Progenitor cell of endocrine pancreas (in vitro differentiated cells): ENCODE data around the gene FBXW5. TPM values are rescaled to one million over a fixed set of nuclear protein-coding genes. Genes with fewer than 3 reads are reported as not detected.

ENCODE experiments used
- DNase-seq: peaks from one replicate; pipeline ENCODE4 v3.0.0; 2021; ENCODE audit warnings: low spot score; ENCODE audit not compliant: unreplicated experiment
- H3K27ac Mint-ChIP-seq: 2 replicates; pipeline ENCODE4 v1.8.0; 2021; ENCODE audit warnings: mild to moderate bottlenecking, moderate library complexity, mixed read lengths
- H3K27me3 Mint-ChIP-seq: 2 replicates; pipeline ENCODE4 v1.8.0; 2021; ENCODE audit warnings: mixed read lengths
- H3K36me3 Mint-ChIP-seq: 2 replicates; pipeline ENCODE4 v1.8.0; 2022; ENCODE audit warnings: mixed read lengths; ENCODE audit not compliant: insufficient read depth
- H3K4me1 Mint-ChIP-seq: 2 replicates; pipeline ENCODE4 v1.8.0; 2021; ENCODE audit warnings: low read depth, mixed read lengths
- H3K4me3 Mint-ChIP-seq: 2 replicates; pipeline ENCODE4 v1.8.0; 2021; ENCODE audit warnings: low read depth, mild to moderate bottlenecking, moderate library complexity, mixed read lengths
- H3K9me3 Mint-ChIP-seq: 2 replicates; pipeline ENCODE4 v1.8.0; 2021; ENCODE audit warnings: low read depth, mixed read lengths
- total RNA-seq: library from RNA; stranded (reverse); gene quantifications from 2 replicates; pipeline ENCODE4 v1.2.1, GENCODE V29; 2021
- TF ChIP-seq, protein P1 (sequence below): fragments of 200-600 bp; sonication (generic); IDR thresholded peaks from one replicate; pipeline ENCODE4 v1.5.0; 2021; ENCODE audit warnings: antibody characterized with exemption, mild to moderate bottlenecking; ENCODE audit not compliant: unreplicated experiment

The FBXW5 gene
- total RNA-seq, 1 donor from 2014 or later, result 77.3 TPM

DNA sequence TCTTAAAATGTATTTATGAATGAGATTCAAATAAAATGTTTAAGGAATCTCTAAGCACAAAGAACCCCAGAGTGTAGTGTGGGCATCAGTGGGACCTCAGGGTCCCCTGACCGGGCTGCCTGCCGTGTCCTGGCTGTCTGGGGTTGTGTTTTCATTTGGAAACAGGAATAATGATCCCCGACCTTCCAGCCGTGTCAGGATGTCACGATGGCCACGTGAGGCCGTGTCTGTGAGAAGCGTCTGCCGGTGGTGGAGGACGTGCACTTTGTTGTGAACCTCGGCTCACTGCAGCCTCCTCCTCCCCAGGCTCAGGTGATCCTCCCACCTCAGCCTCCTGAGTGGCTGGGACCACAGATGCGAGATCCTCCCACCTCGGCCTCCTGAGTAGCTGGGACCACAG is 53.9 kb downstream of the FBXW5 start:
- no peak overlapping the region for H3K27ac Mint-ChIP-seq
- H3K4me1 Mint-ChIP-seq, result peaks cover 7% of the 10 kb centered on the region
- H3K36me3 Mint-ChIP-seq, result no peaks in the 10 kb centered on the region
- no peak overlapping the region for H3K4me3 Mint-ChIP-seq
- TF ChIP-seq, protein P1, sequence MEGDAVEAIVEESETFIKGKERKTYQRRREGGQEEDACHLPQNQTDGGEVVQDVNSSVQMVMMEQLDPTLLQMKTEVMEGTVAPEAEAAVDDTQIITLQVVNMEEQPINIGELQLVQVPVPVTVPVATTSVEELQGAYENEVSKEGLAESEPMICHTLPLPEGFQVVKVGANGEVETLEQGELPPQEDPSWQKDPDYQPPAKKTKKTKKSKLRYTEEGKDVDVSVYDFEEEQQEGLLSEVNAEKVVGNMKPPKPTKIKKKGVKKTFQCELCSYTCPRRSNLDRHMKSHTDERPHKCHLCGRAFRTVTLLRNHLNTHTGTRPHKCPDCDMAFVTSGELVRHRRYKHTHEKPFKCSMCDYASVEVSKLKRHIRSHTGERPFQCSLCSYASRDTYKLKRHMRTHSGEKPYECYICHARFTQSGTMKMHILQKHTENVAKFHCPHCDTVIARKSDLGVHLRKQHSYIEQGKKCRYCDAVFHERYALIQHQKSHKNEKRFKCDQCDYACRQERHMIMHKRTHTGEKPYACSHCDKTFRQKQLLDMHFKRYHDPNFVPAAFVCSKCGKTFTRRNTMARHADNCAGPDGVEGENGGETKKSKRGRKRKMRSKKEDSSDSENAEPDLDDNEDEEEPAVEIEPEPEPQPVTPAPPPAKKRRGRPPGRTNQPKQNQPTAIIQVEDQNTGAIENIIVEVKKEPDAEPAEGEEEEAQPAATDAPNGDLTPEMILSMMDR, result no peak
- DNase-seq, result no peak
- H3K9me3 Mint-ChIP-seq, result no peaks in the 10 kb centered on the region
- H3K27me3 Mint-ChIP-seq, result no peaks in the 10 kb centered on the region

Other genes starting within 250 kb of the FBXW5 start
- gene DIPK1B, start 232.2 kb downstream of the FBXW5 start, total RNA-seq, result 51.3 and 52.9 TPM in 2 replicates
- 0.42 TPM in 1 of 2 replicates, not detected in the other for gene LCN10, start 201.8 kb downstream of the FBXW5 start, total RNA-seq
- not detected in 2 replicates for gene LCN6, start 196.2 kb downstream of the FBXW5 start, total RNA-seq
- not detected in 2 replicates for gene LCN8, start 186.5 kb downstream of the FBXW5 start, total RNA-seq
- gene LCN15, start 180.2 kb downstream of the FBXW5 start, total RNA-seq, result not detected in 2 replicates
- gene TMEM141, start 153.4 kb downstream of the FBXW5 start, total RNA-seq, result 57.8 and 62.2 TPM in 2 replicates
- gene CCDC183, start 148.4 kb downstream of the FBXW5 start, total RNA-seq, result 9.0 and 9.5 TPM in 2 replicates
- 129 and 130 TPM in 2 replicates for gene RABL6, start 136.8 kb downstream of the FBXW5 start, total RNA-seq
- gene AJM1, start 102.3 kb downstream of the FBXW5 start, total RNA-seq, result 5.1 and 5.8 TPM in 2 replicates
- gene PHPT1, start 95.3 kb downstream of the FBXW5 start, total RNA-seq, result 168 and 169 TPM in 2 replicates
- gene MAMDC4, start 92.4 kb downstream of the FBXW5 start, total RNA-seq, result 36.7 and 40.0 TPM in 2 replicates
- gene EDF1, start 78.4 kb downstream of the FBXW5 start, total RNA-seq, result 297 and 310 TPM in 2 replicates
- gene TRAF2, start 58.2 kb downstream of the FBXW5 start, total RNA-seq, result 23.4 and 23.8 TPM in 2 replicates
- gene C8G, start 505 bp upstream of the FBXW5 start, total RNA-seq, result 1.1 and 2.8 TPM in 2 replicates
- 14.7 and 16.2 TPM in 2 replicates for gene LCN12, start 7.5 kb upstream of the FBXW5 start, total RNA-seq
- gene PTGDS, start 32.8 kb upstream of the FBXW5 start, total RNA-seq, result not detected in 2 replicates
- gene LCNL1, start 38.3 kb upstream of the FBXW5 start, total RNA-seq, result not detected in 2 replicates
- gene PAXX, start 47.7 kb upstream of the FBXW5 start, total RNA-seq, result 54.9 and 57.1 TPM in 2 replicates
- gene CLIC3, start 51.8 kb upstream of the FBXW5 start, total RNA-seq, result 0.64 TPM in 1 of 2 replicates, not detected in the other
- 26.4 and 30.1 TPM in 2 replicates for gene ABCA2, start 83.5 kb upstream of the FBXW5 start, total RNA-seq
- gene FUT7, start 87.3 kb upstream of the FBXW5 start, total RNA-seq, result not detected in 2 replicates
- 62.0 and 73.2 TPM in 2 replicates for gene NPDC1, start 101.4 kb upstream of the FBXW5 start, total RNA-seq
- 0.19 and 0.51 TPM in 2 replicates for gene ENTPD2, start 109.3 kb upstream of the FBXW5 start, total RNA-seq
- 15.1 and 15.3 TPM in 2 replicates for gene SAPCD2, start 125.8 kb upstream of the FBXW5 start, total RNA-seq
- gene UAP1L1, start 132.8 kb upstream of the FBXW5 start, total RNA-seq, result 0.57 and 1.5 TPM in 2 replicates
- gene MAN1B1, start 142.2 kb upstream of the FBXW5 start, total RNA-seq, result 56.1 and 57.7 TPM in 2 replicates
- gene DPP7, start 170.0 kb upstream of the FBXW5 start, total RNA-seq, result 39.2 and 48.5 TPM in 2 replicates
- gene GRIN1, start 194.4 kb upstream of the FBXW5 start, total RNA-seq, result 0.07 and 0.77 TPM in 2 replicates
- gene LRRC26, start 225.3 kb upstream of the FBXW5 start, total RNA-seq, result 0.89 and 1.00 TPM in 2 replicates
- not detected in 2 replicates for gene TMEM210, start 227.3 kb upstream of the FBXW5 start, total RNA-seq
- gene ANAPC2, start 243.8 kb upstream of the FBXW5 start, total RNA-seq, result 73.2 and 74.3 TPM in 2 replicates
- 52.5 and 59.1 TPM in 2 replicates for gene SSNA1, start 243.9 kb upstream of the FBXW5 start, total RNA-seq